Endometrial microvascular endothelial cells (primary cell): Measurements from ENCODE around the gene CNTNAP3. TPM values are rescaled to one million over a fixed set of nuclear protein-coding genes. Genes with fewer than 3 reads are reported as not detected.
"Not testable (repeated sequence)": the region's sequence is repeated elsewhere in the genome, so short reads cannot be mapped to it uniquely, and the experiment has no call there.

Source experiments
- in situ Hi-C: cut with HindIII; loops from 2 replicates; pipeline ENCODE4 v1.10.0; 2017; ENCODE audit warnings: low sequenced_read_pairs, low pct_unique_long_range_greater_than_20kb; ENCODE audit errors: inconsistent ontology term
- total RNA-seq: library from RNA; depleted of rRNA; stranded (reverse); fragments of >200 nt; gene quantifications from one replicate; pipeline ENCODE4 v1.2.3, GENCODE V29; 2015; ENCODE audit errors: inconsistent ontology term

Gene CNTNAP3
- total RNA-seq, 1 donor from 2014 or later = 6.1 TPM

- in situ Hi-C loops = not testable (repeated sequence)
These were observed 207.9 kb downstream of the CNTNAP3 start for GRCh38 chr9:39080081-39080480.

GRCh38 chr9:39078621-39079256 lies 209.2 kb downstream of the CNTNAP3 start:
- in situ Hi-C loops = not testable (repeated sequence)

GRCh38 chr9:39073537-39073936 lies 214.4 kb downstream of the CNTNAP3 start:
- in situ Hi-C loops = not testable (repeated sequence)

- in situ Hi-C loops = not testable (repeated sequence)
These were observed 220.3 kb downstream of the CNTNAP3 start for GRCh38 chr9:39067683-39068082.

- in situ Hi-C loops = not testable (repeated sequence)
These were observed 225.0 kb downstream of the CNTNAP3 start for GRCh38 chr9:39062966-39063365.

GRCh38 chr9:39054453-39054852 lies 233.5 kb downstream of the CNTNAP3 start:
- in situ Hi-C loops = not testable (repeated sequence)

GRCh38 chr9:39046833-39047232 lies 241.1 kb downstream of the CNTNAP3 start:
- in situ Hi-C loops = not testable (repeated sequence)

GRCh38 chr9:39042352-39042803 lies 245.6 kb downstream of the CNTNAP3 start:
- in situ Hi-C loops = not testable (repeated sequence)

- in situ Hi-C loops = not testable (repeated sequence)
These were observed 246.2 kb downstream of the CNTNAP3 start for GRCh38 chr9:39041774-39042173.

- in situ Hi-C loops = not testable (repeated sequence)
These were observed 248.8 kb downstream of the CNTNAP3 start for GRCh38 chr9:39039148-39039547.

GRCh38 chr9:39038221-39038620 lies 249.7 kb downstream of the CNTNAP3 start:
- in situ Hi-C loops = not testable (repeated sequence)

GRCh38 chr9:39033849-39034248 lies 254.1 kb downstream of the CNTNAP3 start:
- in situ Hi-C loops = not testable (repeated sequence)

GRCh38 chr9:39030204-39031019 lies 257.6 kb downstream of the CNTNAP3 start:
- in situ Hi-C loops = not testable (repeated sequence)

GRCh38 chr9:39028855-39029254 lies 259.1 kb downstream of the CNTNAP3 start:
- in situ Hi-C loops = not testable (repeated sequence)

- in situ Hi-C loops = not testable (repeated sequence)
These were observed 259.8 kb downstream of the CNTNAP3 start for GRCh38 chr9:39028168-39028567.

- in situ Hi-C loops = not testable (repeated sequence)
These were observed 261.9 kb downstream of the CNTNAP3 start for GRCh38 chr9:39025911-39026588.
